WTC11 (cell line): Measurements from ENCODE around the gene PTPRN2. TPM values are rescaled to one million over a fixed set of nuclear protein-coding genes. Genes with fewer than 3 reads are reported as not detected.

Experiments
- ATAC-seq: fragments of 200-7000 bp; cut with Tn5 transposase; 2 replicates; pipeline ENCODE4 v1.10.0; 2021; ENCODE audit warnings: mild to moderate bottlenecking, moderate library complexity
- CTCF ChIA-PET: fragments of 300-600 bp; sonication (Branson Sonifier 250); formaldehyde crosslinking; loops from one replicate; lab custom pipeline; 2021; ENCODE audit warnings: antibody characterized with exemption; lab: Charles Lee
- POLR2A ChIA-PET: fragments of 350-600 bp; sonication (Branson Sonifier 250); formaldehyde crosslinking; loops from one replicate; lab custom pipeline; 2021; ENCODE audit warnings: antibody characterized with exemption; lab: Charles Lee
- DNase-seq: peaks from one replicate; pipeline ENCODE4 v3.0.0; 2021; ENCODE audit warnings: low spot score
- H3K27ac Mint-ChIP-seq: 2 replicates; pipeline ENCODE4 v1.8.0; 2021; ENCODE audit warnings: mixed read lengths
- H3K27me3 Mint-ChIP-seq: 2 replicates; pipeline ENCODE4 v1.8.0; 2021; ENCODE audit warnings: low read depth, mild to moderate bottlenecking, moderate library complexity, mixed read lengths
- H3K36me3 Mint-ChIP-seq: 2 replicates; pipeline ENCODE4 v1.8.0; 2021; ENCODE audit warnings: mixed read lengths
- H3K4me1 Mint-ChIP-seq: 2 replicates; pipeline ENCODE4 v1.8.0; 2022; ENCODE audit warnings: mixed read lengths
- H3K4me3 Mint-ChIP-seq: 2 replicates; pipeline ENCODE4 v1.8.0; 2021; ENCODE audit warnings: mild to moderate bottlenecking, moderate library complexity, mixed read lengths
- H3K9me3 Mint-ChIP-seq: 2 replicates; pipeline ENCODE4 v1.8.0; 2021; ENCODE audit warnings: mixed read lengths
- AFF4 ChIP-seq: sonication (generic); formaldehyde crosslinking; IDR thresholded peaks from 2 replicates; pipeline ENCODE4 v1.8.1; 2023; ENCODE audit warnings: mild to moderate bottlenecking, missing genetic modification reagents, borderline replicate concordance
- AR ChIP-seq: fragments of 250-450 bp; sonication (Bioruptor Pico); IDR thresholded peaks from 2 replicates; pipeline ENCODE4 v1.9.0; 2021; ENCODE audit warnings: mild to moderate bottlenecking
- MYBL2 ChIP-seq: sonication (generic); formaldehyde crosslinking; IDR thresholded peaks from 2 replicates; pipeline ENCODE4 v1.8.1; 2023; ENCODE audit warnings: mild to moderate bottlenecking, moderate library complexity, missing genetic modification reagents
- NFATC4 ChIP-seq: fragments of 250-450 bp; sonication (Bioruptor Pico); IDR thresholded peaks from 2 replicates; pipeline ENCODE4 v1.9.0; 2021; ENCODE audit warnings: mild to moderate bottlenecking
- NFE2L1 ChIP-seq: sonication (generic); formaldehyde crosslinking; IDR thresholded peaks from 2 replicates; pipeline ENCODE4 v1.8.1; 2023; ENCODE audit warnings: missing genetic modification reagents
- NR1H2 ChIP-seq: sonication (generic); formaldehyde crosslinking; IDR thresholded peaks from 2 replicates; pipeline ENCODE4 v1.9.0; 2021; ENCODE audit warnings: mild to moderate bottlenecking, moderate library complexity, missing genetic modification reagents
- TP53 ChIP-seq: sonication (generic); formaldehyde crosslinking; IDR thresholded peaks from 2 replicates; pipeline ENCODE4 v1.8.1; 2023; ENCODE audit warnings: mild to moderate bottlenecking, missing genetic modification reagents
- USF2 ChIP-seq: sonication (generic); formaldehyde crosslinking; IDR thresholded peaks from 2 replicates; pipeline ENCODE4 v1.8.1; 2023; ENCODE audit warnings: mild to moderate bottlenecking, missing genetic modification reagents, moderate library complexity
- ZBTB43 ChIP-seq: sonication (generic); formaldehyde crosslinking; IDR thresholded peaks from 2 replicates; pipeline ENCODE4 v1.8.1; 2023; ENCODE audit warnings: mild to moderate bottlenecking, missing genetic modification reagents
- ZNF232 ChIP-seq: sonication (generic); formaldehyde crosslinking; IDR thresholded peaks from 2 replicates; pipeline ENCODE4 v1.8.0; 2022; ENCODE audit warnings: mild to moderate bottlenecking, missing genetic modification reagents
- ZNF416 ChIP-seq: fragments of 250-450 bp; sonication (Bioruptor Pico); IDR thresholded peaks from 2 replicates; pipeline ENCODE4 v1.9.0; 2021; ENCODE audit warnings: mild to moderate bottlenecking, inconsistent platforms
- ZNF423 ChIP-seq: fragments of 250-450 bp; sonication (Bioruptor Pico); IDR thresholded peaks from 2 replicates; pipeline ENCODE4 v2.1.2; 2022; ENCODE audit warnings: mild to moderate bottlenecking, moderate library complexity
- ZNF425 ChIP-seq: fragments of 250-450 bp; sonication (Bioruptor Pico); conservative IDR thresholded peaks from 2 replicates; pipeline ENCODE4 v1.9.0; 2021; ENCODE audit warnings: mild to moderate bottlenecking
- total RNA-seq: library from RNA; stranded (reverse); gene quantifications from 3 replicates; pipeline ENCODE4 v1.2.3, GENCODE V29; 2021

The PTPRN2 gene
- total RNA-seq, 1 experiment from 2014 or later = 4.7 TPM

- H3K27me3 Mint-ChIP-seq = peaks cover 3% of the 10 kb centered on the region; the same call in 1 of the 2 replicates
- peaks cover 22% of the 10 kb centered on the region for H3K4me1 Mint-ChIP-seq
- DNase-seq (no peak), ATAC-seq (no peak)
- TF ChIP-seq ZNF423 (CRISPR knock-in tag) (no peak), MYBL2 (CRISPR knock-in tag) (no peak), USF2 (CRISPR knock-in tag) (no peak), NFE2L1 (CRISPR knock-in tag) (no peak), NFATC4 (CRISPR knock-in tag) (no peak), ZNF416 (CRISPR knock-in tag) (no peak), NR1H2 (CRISPR knock-in tag) (no peak), ZNF425 (CRISPR knock-in tag) (no peak), TP53 (CRISPR knock-in tag) (no peak), AFF4 (CRISPR knock-in tag) (no peak), ZBTB43 (CRISPR knock-in tag) (no peak)
- peaks cover 18% of the 10 kb centered on the region for H3K9me3 Mint-ChIP-seq
- CTCF ChIA-PET = interaction anchor here (1.3 kb wide), 1 partner anchor 305 kb away, joined by 4 read pairs; no protein-coding TSS in a partner anchor
- no peak overlapping the region for H3K27ac Mint-ChIP-seq
- no peak overlapping the region for H3K4me3 Mint-ChIP-seq
- POLR2A ChIA-PET = no interaction called here
- H3K36me3 Mint-ChIP-seq = peaks cover 17% of the 10 kb centered on the region
Observed at GRCh38 chr7:158049271-158049670, 538.4 kb downstream of the PTPRN2 start.

GRCh38 chr7:158048569-158048968, 539.1 kb downstream of the PTPRN2 start:
- DNase-seq (no peak), ATAC-seq (no peak)
- H3K27me3 Mint-ChIP-seq = peaks cover 3% of the 10 kb centered on the region; the same call in 1 of the 2 replicates
- peaks cover 14% of the 10 kb centered on the region for H3K36me3 Mint-ChIP-seq
- CTCF ChIA-PET = no interaction called here
- H3K4me1 Mint-ChIP-seq = peaks cover 29% of the 10 kb centered on the region
- TF ChIP-seq MYBL2 (CRISPR knock-in tag) = no peak
- no peak for TF ChIP-seq ZNF232 (CRISPR knock-in tag)
- TF ChIP-seq AR (CRISPR knock-in tag) = no peak
- no peak for TF ChIP-seq USF2 (CRISPR knock-in tag)
- POLR2A ChIA-PET = no interaction called here
- no peak overlapping the region for H3K4me3 Mint-ChIP-seq
- peaks cover 17% of the 10 kb centered on the region for H3K9me3 Mint-ChIP-seq
- H3K27ac Mint-ChIP-seq = no peak overlapping the region
